Measurements from ENCODE around the gene RANBP2. TPM values are rescaled to one million over a fixed set of nuclear protein-coding genes. Genes with fewer than 3 reads are reported as not detected.
"Not testable (repeated sequence)": the region's sequence is repeated elsewhere in the genome, so short reads cannot be mapped to it uniquely, and the experiment has no call there.

RANBP2 gene
- 53.2 and 56.4 TPM in 2 replicates for total RNA-seq

DNA sequence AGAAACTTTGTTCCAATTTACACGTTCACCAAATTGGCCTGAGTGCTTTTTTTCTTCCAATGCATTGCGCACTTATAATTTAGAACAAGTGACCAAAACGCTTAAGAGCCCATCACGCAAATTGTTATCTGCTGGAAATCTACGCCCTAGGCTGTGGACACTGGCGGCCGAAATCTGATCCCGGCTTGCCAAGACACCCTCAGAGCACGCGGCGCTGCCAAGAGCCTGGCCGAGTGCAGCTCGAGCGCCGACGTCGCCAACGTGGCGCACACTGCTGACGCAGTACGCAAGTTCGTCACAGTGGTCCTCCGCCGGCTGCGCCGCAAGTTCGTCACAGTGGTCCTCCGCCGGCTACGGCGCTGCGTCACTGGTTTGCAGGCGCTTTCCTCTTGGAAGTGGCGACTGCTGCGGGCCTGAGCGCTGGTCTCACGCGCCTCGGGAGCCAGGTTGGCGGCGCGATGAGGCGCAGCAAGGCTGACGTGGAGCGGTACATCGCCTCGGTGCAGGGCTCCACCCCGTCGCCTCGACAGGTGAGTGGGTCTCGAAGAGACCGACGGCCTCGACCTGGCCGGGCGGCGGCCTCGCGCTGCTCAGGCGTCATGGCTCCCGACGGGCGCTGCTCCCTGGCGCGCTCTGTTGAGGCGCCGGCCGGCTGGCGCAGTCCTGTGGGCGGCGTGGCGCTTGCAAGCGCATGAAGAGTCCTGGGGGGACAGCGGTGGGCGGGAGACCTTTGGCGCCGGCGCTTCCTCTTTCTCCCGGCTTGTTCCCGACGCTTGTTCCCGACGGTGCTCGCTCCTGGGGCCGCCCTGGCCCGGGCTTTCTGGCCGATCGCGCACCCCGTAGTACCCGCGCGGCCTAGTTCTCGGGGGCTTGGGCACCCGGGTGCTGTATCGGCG lies at the start of gene RANBP2:
Gene RANBP2 (plus strand): TSS at position 334 of the 896 bp plus-strand sequence. CDS start 125 bp downstream, at position 459.
- Histone ChIP-seq H3K27me3 (ENCODE audit: control insufficient read depth, insufficient read depth, low read length) (no peaks in the 10 kb centered on the region), H3K36me3 (ENCODE audit: control insufficient read depth, insufficient read depth, low read length) (no peaks in the 10 kb centered on the region), H3K4me3 (ENCODE audit: low read depth, low read length) (peak within 1 kb of the TSS; percentile 83)
- peak; percentile 91 for DNase-seq (ENCODE audit: low read depth)
- TF ChIP-seq, protein P1, sequence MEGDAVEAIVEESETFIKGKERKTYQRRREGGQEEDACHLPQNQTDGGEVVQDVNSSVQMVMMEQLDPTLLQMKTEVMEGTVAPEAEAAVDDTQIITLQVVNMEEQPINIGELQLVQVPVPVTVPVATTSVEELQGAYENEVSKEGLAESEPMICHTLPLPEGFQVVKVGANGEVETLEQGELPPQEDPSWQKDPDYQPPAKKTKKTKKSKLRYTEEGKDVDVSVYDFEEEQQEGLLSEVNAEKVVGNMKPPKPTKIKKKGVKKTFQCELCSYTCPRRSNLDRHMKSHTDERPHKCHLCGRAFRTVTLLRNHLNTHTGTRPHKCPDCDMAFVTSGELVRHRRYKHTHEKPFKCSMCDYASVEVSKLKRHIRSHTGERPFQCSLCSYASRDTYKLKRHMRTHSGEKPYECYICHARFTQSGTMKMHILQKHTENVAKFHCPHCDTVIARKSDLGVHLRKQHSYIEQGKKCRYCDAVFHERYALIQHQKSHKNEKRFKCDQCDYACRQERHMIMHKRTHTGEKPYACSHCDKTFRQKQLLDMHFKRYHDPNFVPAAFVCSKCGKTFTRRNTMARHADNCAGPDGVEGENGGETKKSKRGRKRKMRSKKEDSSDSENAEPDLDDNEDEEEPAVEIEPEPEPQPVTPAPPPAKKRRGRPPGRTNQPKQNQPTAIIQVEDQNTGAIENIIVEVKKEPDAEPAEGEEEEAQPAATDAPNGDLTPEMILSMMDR (IDR thresholded peaks at IDR 0.05; ENCODE audit: insufficient read depth, low read length, poor library complexity, severe bottlenecking), result no peak

DNA sequence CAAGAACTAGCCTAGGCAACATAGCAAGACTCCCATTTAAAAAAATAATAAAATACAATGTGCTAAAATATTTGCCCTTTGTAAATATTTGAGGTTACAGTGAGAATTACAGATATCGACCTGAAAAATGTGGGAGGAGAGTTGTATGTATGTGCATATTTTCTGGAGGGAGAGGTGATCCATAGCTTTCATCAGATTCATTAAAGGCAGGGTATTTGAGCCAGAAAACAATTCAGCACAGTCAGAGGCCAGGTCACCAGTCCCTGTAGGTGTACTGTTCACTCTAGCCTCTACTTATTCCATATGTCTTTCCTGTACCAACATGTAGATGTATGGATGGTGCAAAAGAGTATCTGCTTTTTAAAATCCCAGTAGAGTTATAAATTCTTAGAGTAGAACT lies 49.0 kb upstream of the RANBP2 start:
- DNase-seq (ENCODE audit: low read depth); H3K27me3 ChIP-seq (ENCODE audit: control insufficient read depth, insufficient read depth, low read length); H3K36me3 ChIP-seq (ENCODE audit: control insufficient read depth, insufficient read depth, low read length); H3K4me3 ChIP-seq (ENCODE audit: low read depth, low read length): not testable (repeated sequence)

DNA sequence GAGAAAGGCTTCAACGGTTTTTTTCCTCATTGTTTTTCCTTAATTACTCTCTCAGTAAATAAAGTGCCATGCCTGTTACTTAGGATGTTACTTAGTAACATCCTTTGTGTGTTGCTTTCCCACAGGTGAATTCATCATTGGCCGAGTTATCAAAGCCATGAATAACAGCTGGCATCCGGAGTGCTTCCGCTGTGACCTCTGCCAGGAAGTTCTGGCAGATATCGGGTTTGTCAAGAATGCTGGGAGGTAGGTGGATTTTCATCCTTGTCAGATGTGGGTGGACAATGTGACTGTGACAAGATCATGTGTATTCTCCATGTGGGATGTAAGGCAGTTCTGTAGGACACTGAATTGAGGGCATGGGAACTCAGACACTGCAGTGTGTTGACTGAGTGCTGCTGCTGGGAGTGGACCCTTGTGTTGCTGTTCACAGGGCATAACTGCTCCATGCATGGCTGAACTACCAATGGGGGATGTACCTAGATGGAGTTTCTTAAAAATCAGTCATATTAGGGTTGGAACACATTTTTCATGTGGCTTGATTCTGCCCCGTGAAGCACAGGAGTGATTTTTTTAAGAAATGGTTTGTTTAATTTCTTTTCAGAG lies 47.0 kb upstream of the RANBP2 start:
- not testable (repeated sequence) for H3K27me3 ChIP-seq (ENCODE audit: control insufficient read depth, insufficient read depth, low read length); H3K4me3 ChIP-seq (ENCODE audit: low read depth, low read length); H3K36me3 ChIP-seq (ENCODE audit: control insufficient read depth, insufficient read depth, low read length); DNase-seq (ENCODE audit: low read depth)

DNA sequence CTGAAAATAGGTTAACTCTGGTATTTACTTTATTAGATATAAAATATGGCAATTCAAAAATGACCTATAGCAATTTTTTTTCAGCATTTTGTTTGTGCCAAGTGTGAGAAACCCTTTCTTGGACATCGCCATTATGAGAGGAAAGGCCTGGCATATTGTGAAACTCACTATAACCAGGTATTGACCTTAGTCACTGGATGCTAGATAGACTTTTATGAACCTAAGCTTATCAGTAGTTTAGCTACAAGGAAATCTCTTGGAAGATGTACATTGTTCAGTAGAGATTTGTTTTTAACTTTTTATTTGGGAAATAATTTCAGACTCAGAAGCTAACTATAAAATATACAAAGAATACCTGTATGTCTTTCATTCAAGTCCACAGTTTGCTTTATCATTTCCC lies 42.8 kb upstream of the RANBP2 start:
- not testable (repeated sequence) for H3K4me3 ChIP-seq (ENCODE audit: low read depth, low read length); DNase-seq (ENCODE audit: low read depth); H3K36me3 ChIP-seq (ENCODE audit: control insufficient read depth, insufficient read depth, low read length); H3K27me3 ChIP-seq (ENCODE audit: control insufficient read depth, insufficient read depth, low read length)

DNA sequence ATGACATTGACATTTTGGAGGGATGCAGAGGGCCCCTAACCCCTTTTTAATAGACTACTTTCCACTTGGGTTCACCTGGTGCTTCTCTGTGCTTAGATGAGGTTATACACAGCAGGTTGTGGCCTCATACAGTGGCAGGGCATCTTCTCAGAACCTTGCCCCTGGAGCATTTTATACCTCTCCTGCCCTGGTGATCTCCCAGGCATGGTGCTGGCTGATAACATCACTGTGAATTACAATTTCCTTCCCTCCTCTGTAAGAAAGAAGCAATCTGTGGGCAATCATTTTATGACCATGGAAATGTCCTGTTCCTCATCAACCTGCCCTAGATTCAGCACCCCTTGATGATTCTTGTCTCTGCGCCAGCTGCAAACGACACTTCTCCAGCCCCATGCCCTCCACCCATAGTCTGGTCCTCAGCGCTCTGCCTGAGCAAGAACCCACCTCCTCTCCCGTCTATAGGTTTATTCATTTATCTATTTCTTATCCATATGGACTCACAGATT lies 42.0 kb upstream of the RANBP2 start:
- not testable (repeated sequence) for H3K4me3 ChIP-seq (ENCODE audit: low read depth, low read length); DNase-seq (ENCODE audit: low read depth); H3K27me3 ChIP-seq (ENCODE audit: control insufficient read depth, insufficient read depth, low read length); H3K36me3 ChIP-seq (ENCODE audit: control insufficient read depth, insufficient read depth, low read length)

DNA sequence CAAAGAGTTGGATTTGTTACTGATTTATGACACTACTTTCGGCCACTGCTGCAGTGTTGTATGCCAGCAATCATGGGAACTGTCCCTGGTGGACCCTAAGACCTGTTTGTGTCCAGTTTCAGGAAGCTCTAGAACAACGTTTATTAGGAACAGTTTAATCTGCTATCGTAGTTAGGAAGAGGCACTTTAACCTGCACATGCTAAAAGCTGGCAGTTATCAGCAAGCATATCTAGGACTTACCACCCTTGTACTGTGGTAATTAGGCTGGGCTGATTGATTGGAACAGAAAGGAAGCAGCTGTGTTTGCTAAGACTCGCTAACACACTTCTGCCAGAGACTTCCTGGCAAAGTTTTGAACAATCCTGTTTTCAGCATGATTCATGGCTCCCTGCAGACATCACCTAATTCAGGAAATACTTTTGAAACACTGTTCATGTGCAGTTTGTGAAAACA lies 41.1 kb upstream of the RANBP2 start:
- not testable (repeated sequence) for H3K27me3 ChIP-seq (ENCODE audit: control insufficient read depth, insufficient read depth, low read length); H3K36me3 ChIP-seq (ENCODE audit: control insufficient read depth, insufficient read depth, low read length); H3K4me3 ChIP-seq (ENCODE audit: low read depth, low read length)
- DNase-seq (ENCODE audit: low read depth), result peak; percentile 29

DNA sequence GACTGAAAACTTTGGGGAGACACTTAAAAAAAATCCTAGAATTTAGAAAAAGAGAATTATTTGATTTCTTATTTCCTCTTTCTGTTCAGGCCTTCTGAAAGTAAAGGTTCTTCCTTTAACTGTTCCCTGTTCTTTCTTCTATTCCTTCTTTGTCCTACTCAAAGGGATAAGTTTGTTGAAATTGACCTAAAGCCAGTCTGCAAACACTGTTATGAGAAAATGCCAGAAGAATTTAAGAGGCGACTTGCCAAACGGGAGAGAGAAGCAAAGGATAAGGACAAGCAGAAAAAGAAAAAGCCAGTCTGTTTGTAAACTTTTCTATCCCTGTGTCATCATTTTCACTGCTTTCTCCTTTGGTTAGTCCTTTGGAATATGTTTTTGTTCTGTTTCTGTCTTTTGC lies 38.5 kb upstream of the RANBP2 start:
- not testable (repeated sequence) for H3K27me3 ChIP-seq (ENCODE audit: control insufficient read depth, insufficient read depth, low read length); H3K36me3 ChIP-seq (ENCODE audit: control insufficient read depth, insufficient read depth, low read length); H3K4me3 ChIP-seq (ENCODE audit: low read depth, low read length); DNase-seq (ENCODE audit: low read depth)

DNA sequence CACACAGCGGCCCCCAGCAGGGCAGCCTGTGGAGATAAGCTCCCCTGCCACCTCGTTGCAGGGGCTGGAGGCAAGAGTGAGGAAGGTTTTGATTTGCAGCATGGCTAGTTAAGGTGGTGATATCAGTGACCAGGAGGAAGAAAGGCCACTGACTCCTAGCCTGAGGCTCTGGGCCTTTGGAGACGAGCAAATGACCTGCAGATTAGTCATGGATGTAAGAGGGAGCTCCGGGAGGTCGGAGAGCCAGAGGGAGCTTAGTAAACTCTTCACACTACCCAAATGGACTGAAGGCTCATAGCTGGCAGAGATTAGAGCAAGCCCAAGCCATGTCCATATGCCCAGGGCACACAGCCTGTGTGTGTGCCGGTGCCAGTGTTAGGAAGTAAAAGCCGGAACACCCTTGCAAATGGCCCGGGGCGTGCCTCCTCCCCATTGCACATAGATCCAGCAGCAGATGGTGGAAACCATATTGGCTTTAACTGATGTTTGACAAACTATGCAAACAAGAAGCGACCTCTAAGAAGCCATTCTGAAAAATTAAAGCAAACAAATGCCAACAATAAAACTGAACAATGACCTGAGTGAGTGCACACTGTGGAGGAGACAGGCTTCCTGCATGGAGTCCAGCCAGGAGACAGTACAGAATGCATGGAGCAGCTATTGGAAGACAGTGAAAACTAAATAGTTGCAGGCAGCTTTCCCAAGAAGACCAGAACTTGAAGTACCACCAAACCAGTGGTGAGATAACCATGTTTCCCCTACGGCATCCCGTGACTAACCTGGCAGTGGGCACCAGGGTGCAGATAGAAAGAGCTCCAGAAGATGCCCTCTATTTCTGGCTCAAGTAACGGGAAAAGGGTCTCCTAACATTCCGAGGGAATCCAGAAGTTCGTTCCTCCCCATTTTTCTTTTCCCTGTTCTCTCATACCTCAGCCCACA lies 30.2 kb upstream of the RANBP2 start:
- DNase-seq (ENCODE audit: low read depth); H3K27me3 ChIP-seq (ENCODE audit: control insufficient read depth, insufficient read depth, low read length); H3K4me3 ChIP-seq (ENCODE audit: low read depth, low read length); H3K36me3 ChIP-seq (ENCODE audit: control insufficient read depth, insufficient read depth, low read length): not testable (repeated sequence)

DNA sequence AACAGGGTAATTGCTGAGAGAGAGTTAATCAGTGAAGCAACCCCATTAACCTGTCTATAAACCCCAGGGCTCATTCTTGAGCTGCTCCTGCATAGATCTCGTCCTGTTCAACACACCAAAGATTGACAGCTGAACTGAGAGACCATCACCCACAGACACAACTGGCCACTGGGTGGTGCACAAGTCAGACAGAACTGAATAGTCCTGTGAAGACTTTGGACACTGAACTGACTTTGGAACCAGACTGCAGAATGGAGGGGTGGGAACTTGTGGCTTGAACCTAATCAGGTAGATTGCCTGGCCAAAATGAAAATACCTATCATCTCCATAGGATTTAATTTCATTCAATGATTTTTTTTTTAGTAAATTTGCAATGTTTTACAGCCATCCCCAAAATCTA lies 29.3 kb upstream of the RANBP2 start:
- DNase-seq (ENCODE audit: low read depth); H3K36me3 ChIP-seq (ENCODE audit: control insufficient read depth, insufficient read depth, low read length); H3K27me3 ChIP-seq (ENCODE audit: control insufficient read depth, insufficient read depth, low read length); H3K4me3 ChIP-seq (ENCODE audit: low read depth, low read length): not testable (repeated sequence)
